ENCODE measurements around the gene LEP. TPM values are rescaled to one million over a fixed set of nuclear protein-coding genes. Genes with fewer than 3 reads are reported as not detected.

The LEP gene
- total RNA-seq, 1 experiment from 2014 or later, result not detected

GRCh38 chr7:128265156-128265905 lies 24.3 kb downstream of the LEP start:
- H3K4me3 Mint-ChIP-seq, result no peak overlapping the region
- DNase-seq (ENCODE audit: low spot score) (no peak), ATAC-seq (no peak)
- H3K27me3 Mint-ChIP-seq (ENCODE audit: low read depth), result peaks cover 7% of the 10 kb centered on the region
- ChIA-PET POLR2A (no interaction called here), CTCF (no interaction called here)
- no peaks in the 10 kb centered on the region for H3K36me3 Mint-ChIP-seq
- H3K4me1 Mint-ChIP-seq, result peaks cover 43% of the 10 kb centered on the region
- H3K27ac Mint-ChIP-seq, result no peak overlapping the region
- H3K9me3 Mint-ChIP-seq, result no peaks in the 10 kb centered on the region
- no peak for TF ChIP-seq AFF4 (CRISPR knock-in tag; IDR thresholded peaks at IDR 0.05; ENCODE audit: borderline replicate concordance)
- no peak for TF ChIP-seq TEAD4 (CRISPR knock-in tag; IDR thresholded peaks at IDR 0.05)
- no peak for TF ChIP-seq MAX (CRISPR knock-in tag; IDR thresholded peaks at IDR 0.05)
- no peak for TF ChIP-seq ZNF396 (CRISPR knock-in tag; IDR thresholded peaks at IDR 0.05; ENCODE audit: borderline replicate concordance)
- TF ChIP-seq, protein P1, sequence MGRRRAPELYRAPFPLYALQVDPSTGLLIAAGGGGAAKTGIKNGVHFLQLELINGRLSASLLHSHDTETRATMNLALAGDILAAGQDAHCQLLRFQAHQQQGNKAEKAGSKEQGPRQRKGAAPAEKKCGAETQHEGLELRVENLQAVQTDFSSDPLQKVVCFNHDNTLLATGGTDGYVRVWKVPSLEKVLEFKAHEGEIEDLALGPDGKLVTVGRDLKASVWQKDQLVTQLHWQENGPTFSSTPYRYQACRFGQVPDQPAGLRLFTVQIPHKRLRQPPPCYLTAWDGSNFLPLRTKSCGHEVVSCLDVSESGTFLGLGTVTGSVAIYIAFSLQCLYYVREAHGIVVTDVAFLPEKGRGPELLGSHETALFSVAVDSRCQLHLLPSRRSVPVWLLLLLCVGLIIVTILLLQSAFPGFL (CRISPR knock-in tag; IDR thresholded peaks at IDR 0.05; ENCODE audit: borderline replicate concordance), result no peak
- TF ChIP-seq ARID4B (CRISPR knock-in tag; IDR thresholded peaks at IDR 0.05; ENCODE audit: borderline replicate concordance), result no peak
- TF ChIP-seq SP1 (CRISPR knock-in tag; conservative IDR thresholded peaks at IDR 0.05), result no peak
- TF ChIP-seq ZNF138 (CRISPR knock-in tag; conservative IDR thresholded peaks at IDR 0.05), result no peak
- no peak for TF ChIP-seq SOX15 (CRISPR knock-in tag; IDR thresholded peaks at IDR 0.05)
- TF ChIP-seq ZBTB21 (CRISPR knock-in tag; IDR thresholded peaks at IDR 0.05; ENCODE audit: borderline replicate concordance), result no peak
- TF ChIP-seq HMGA2 (CRISPR knock-in tag; IDR thresholded peaks at IDR 0.05), result no peak
- TF ChIP-seq ZNF416 (CRISPR knock-in tag; IDR thresholded peaks at IDR 0.05), result no peak
- no peak for TF ChIP-seq SMAD3 (CRISPR knock-in tag; IDR thresholded peaks at IDR 0.05; ENCODE audit: borderline replicate concordance)
- TF ChIP-seq, protein P2, sequence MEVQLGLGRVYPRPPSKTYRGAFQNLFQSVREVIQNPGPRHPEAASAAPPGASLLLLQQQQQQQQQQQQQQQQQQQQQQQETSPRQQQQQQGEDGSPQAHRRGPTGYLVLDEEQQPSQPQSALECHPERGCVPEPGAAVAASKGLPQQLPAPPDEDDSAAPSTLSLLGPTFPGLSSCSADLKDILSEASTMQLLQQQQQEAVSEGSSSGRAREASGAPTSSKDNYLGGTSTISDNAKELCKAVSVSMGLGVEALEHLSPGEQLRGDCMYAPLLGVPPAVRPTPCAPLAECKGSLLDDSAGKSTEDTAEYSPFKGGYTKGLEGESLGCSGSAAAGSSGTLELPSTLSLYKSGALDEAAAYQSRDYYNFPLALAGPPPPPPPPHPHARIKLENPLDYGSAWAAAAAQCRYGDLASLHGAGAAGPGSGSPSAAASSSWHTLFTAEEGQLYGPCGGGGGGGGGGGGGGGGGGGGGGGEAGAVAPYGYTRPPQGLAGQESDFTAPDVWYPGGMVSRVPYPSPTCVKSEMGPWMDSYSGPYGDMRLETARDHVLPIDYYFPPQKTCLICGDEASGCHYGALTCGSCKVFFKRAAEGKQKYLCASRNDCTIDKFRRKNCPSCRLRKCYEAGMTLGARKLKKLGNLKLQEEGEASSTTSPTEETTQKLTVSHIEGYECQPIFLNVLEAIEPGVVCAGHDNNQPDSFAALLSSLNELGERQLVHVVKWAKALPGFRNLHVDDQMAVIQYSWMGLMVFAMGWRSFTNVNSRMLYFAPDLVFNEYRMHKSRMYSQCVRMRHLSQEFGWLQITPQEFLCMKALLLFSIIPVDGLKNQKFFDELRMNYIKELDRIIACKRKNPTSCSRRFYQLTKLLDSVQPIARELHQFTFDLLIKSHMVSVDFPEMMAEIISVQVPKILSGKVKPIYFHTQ (CRISPR knock-in tag; IDR thresholded peaks at IDR 0.05), result no peak

All from WTC11 (cell line).